AG09309 (cell line): Measurements from ENCODE around the gene MTCL1.

Experiments
- DNase-seq: peaks from one replicate; pipeline ENCODE4 v3.0.0-alpha.2; 2010; ENCODE audit warnings: low read depth
- H3K4me3 ChIP-seq: 2 replicates; pipeline ENCODE4 v1.5.1; 2011; ENCODE audit warnings: mild to moderate bottlenecking, low read depth, low read length, moderate library complexity; ENCODE audit not compliant: control insufficient read depth
- TF ChIP-seq, protein P1 (sequence below): IDR thresholded peaks from 2 replicates; pipeline ENCODE4 v1.5.1; 2011; ENCODE audit warnings: mild to moderate bottlenecking, low read depth, low read length, inconsistent platforms; ENCODE audit not compliant: insufficient read depth, control insufficient read depth; ENCODE audit errors: missing control alignments

MTCL1 gene

DNA sequence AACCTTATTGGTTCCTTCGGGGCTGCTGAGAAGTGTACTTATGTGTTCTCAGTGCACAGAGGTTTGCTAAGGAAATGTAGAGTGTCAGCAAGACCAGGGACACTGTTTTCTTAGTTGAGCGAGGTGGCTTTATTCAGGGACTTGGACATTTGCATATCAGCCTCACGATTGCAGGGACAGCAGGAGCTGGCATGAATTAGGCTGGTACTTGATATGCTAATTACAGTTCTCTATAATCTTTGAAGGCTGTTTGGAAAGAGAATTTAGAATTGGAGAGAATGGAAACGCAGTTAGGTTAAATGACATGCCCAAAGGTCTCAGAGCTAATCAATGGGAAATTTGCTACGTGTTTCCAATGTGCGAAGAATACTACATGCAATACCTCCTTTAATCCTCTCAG is 18.7 kb upstream of the MTCL1 start:
- no peak overlapping the region for H3K4me3 ChIP-seq
- TF ChIP-seq, protein P1, sequence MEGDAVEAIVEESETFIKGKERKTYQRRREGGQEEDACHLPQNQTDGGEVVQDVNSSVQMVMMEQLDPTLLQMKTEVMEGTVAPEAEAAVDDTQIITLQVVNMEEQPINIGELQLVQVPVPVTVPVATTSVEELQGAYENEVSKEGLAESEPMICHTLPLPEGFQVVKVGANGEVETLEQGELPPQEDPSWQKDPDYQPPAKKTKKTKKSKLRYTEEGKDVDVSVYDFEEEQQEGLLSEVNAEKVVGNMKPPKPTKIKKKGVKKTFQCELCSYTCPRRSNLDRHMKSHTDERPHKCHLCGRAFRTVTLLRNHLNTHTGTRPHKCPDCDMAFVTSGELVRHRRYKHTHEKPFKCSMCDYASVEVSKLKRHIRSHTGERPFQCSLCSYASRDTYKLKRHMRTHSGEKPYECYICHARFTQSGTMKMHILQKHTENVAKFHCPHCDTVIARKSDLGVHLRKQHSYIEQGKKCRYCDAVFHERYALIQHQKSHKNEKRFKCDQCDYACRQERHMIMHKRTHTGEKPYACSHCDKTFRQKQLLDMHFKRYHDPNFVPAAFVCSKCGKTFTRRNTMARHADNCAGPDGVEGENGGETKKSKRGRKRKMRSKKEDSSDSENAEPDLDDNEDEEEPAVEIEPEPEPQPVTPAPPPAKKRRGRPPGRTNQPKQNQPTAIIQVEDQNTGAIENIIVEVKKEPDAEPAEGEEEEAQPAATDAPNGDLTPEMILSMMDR = no peak
- DNase-seq = no peak

DNA sequence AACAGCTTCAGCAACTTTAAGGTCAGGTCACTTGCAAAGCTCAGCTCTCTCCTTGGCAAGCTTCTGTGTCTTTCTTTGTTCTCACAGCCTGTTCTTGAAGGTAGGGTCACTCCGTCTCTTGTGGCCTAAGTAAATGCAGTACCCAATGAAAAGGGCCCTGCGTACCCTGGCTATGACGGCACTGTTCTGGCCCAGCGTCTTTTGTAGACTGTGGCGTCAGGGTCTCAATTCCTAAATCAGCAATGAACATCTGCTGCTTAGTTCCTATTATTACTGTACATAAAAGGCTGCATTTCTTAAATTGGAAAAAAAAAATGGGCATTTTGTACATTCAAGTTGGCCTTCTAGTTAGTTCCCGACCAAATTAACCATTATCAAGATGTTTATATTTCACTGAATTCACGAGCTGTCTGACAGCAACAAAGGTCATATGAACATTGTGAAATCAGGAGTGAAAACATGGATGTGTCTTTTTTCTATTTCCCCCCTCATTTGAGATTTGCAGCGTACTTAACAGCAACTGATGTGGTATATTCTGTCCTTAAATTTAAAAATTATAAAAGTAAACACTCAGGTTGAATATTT is 17.0 kb upstream of the MTCL1 start:
- no peak for DNase-seq
- TF ChIP-seq, protein P1 = no peak
- no peak overlapping the region for H3K4me3 ChIP-seq

DNA sequence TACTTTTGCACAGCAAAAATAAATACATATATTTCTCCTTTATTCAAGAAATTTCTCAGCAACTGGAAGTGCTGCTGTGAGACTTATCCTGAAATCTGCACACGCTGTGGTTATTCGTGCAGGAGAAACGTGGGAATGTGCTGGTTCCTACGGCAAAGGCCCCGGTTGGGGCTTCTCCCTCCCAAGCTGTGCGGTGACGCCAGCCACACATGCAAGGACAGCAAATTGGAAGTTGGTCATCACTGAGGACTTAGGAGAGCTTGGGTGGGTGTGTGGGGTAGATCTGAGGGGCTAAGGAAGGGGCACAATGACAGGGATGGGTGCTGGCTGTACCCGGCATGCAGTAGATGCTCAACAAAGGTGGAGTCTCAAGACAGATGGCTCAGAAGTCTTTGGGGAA is 16.5 kb upstream of the MTCL1 start:
- TF ChIP-seq, protein P1 = no peak
- no peak for DNase-seq
- H3K4me3 ChIP-seq = no peak overlapping the region

DNA sequence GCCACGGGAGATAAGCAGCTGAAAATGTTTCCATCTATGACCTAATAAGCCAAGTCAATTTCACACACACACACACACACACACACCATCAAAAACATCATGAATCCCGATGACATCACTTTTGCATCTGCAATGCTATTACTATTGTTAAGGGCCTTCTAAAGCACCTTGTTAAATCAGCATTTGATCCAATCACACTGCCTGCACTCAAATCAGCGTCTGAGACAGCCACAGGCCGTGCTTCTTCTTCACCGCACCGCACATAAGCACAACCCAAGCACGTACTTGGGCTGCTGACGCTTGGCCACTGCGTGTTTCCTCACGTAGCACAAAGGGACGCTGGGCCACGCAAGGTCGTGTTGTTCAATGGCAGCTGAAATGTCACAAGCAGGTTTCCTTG is 15.8 kb upstream of the MTCL1 start:
- TF ChIP-seq, protein P1 = no peak
- DNase-seq = no peak
- H3K4me3 ChIP-seq = no peak overlapping the region

DNA sequence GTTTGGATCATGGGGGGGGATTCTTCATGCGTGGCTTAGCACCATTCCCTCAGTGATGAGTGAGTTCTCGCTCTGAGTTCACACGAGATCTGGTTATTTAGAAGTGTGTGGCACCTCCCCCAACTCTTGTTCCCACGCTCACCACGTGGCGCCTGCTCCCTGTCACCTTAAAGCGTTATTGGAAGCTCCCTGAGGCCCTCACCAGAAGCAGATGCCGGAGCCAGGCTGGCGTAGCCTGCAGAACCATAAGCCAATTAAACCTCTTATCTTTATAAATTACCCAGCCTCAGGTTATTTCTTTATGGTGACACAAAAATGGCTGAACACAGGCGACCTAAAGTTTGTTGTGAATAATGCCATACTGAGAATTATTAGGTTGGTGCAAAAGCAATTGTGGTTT is 10.5 kb upstream of the MTCL1 start:
- TF ChIP-seq, protein P1 = no peak
- no peak overlapping the region for H3K4me3 ChIP-seq
- no peak for DNase-seq

DNA sequence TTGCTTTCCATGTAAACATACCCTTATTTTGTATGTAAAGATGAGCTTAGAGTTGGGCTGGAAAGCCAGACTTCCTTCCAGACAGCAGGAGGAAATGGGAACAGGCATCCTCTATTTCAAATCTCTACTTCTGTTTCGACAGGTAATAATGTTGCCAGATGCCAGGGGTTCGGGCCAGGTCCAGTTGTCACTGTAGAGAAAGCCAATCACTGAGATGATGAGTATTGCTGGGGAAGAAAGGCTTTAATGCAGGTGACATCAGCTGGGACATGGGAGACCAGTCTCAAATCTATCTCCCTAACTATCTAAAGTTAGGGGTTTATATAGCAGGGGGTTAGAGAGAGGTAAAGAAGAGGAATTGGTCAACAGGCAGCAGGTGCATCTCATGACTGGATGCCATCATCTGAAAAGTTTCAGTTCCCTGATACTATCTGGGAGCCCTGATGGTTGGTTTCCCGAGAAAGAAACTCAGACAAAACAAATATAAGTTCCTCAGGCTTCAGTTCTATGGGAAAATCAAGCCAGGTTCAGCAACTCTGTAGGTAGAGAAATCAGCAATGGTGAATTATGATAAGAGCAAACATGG is 9.3 kb upstream of the MTCL1 start:
- TF ChIP-seq, protein P1 = no peak
- no peak for DNase-seq
- H3K4me3 ChIP-seq = no peak overlapping the region
